Measurements from ENCODE around the gene ASB3. TPM values are rescaled to one million over a fixed set of nuclear protein-coding genes. Genes with fewer than 3 reads are reported as not detected.

Gene ASB3
- total and polyA plus RNA-seq, 2 donors (not counting 1 experiment from before 2014, with no cell fraction given): 15.9 to 30.7 TPM

GRCh38 chr2:53632714-53633113, 154.0 kb downstream of the ASB3 start:
- Histone ChIP-seq H2AFZ (ENCODE audit: insufficient read depth, low read depth, low read length, poor library complexity, severe bottlenecking) (no peak overlapping the region), H3K9me3 (ENCODE audit: control extremely low read depth in 1 of 3, control insufficient read depth in 2 of 3, insufficient read depth in 1 of 3, low read length in 2 of 3) (no peaks in the 10 kb centered on the region), H3K4me3 (ENCODE audit: control extremely low read depth in 1 of 5, extremely low read depth in 1 of 5, insufficient read depth in 1 of 5, low read depth in 2 of 5, low read length in 4 of 5) (no peak overlapping the region), H3K36me3 (replicated peaks in 1 of 2; ENCODE audit: control extremely low read depth in 1 of 2, control insufficient read depth in 1 of 2, extremely low read depth in 1 of 2, insufficient read depth in 2 of 2, low read length in 1 of 2) (no peaks in the 10 kb centered on the region), H4K20me1 (ENCODE audit: control insufficient read depth, insufficient read depth, low read length, poor library complexity, severe bottlenecking) (no peaks in the 10 kb centered on the region), H3K4me1 (ENCODE audit: control insufficient read depth in 2 of 2, insufficient read depth in 2 of 2, low read length in 2 of 2) (no peaks in the 10 kb centered on the region), H3K27me3 (replicated peaks in 1 of 4; ENCODE audit: control extremely low read depth in 1 of 4, control insufficient read depth in 3 of 4, insufficient read depth in 4 of 4, low read length in 3 of 4) (no peaks in the 10 kb centered on the region), H3K27ac (ENCODE audit: low read length in 2 of 2) (no peak overlapping the region), H3K4me2 (replicated peaks; ENCODE audit: low read depth, low read length, poor library complexity, severe bottlenecking) (no peak overlapping the region), H3K9ac (ENCODE audit: low read length) (no peak overlapping the region), H3K79me2 (ENCODE audit: control insufficient read depth, insufficient read depth, low read length) (no peaks in the 10 kb centered on the region)
- ATAC-seq (ENCODE audit: low read depth) (no peak), DNase-seq (no peak)
- TF ChIP-seq, protein P1, sequence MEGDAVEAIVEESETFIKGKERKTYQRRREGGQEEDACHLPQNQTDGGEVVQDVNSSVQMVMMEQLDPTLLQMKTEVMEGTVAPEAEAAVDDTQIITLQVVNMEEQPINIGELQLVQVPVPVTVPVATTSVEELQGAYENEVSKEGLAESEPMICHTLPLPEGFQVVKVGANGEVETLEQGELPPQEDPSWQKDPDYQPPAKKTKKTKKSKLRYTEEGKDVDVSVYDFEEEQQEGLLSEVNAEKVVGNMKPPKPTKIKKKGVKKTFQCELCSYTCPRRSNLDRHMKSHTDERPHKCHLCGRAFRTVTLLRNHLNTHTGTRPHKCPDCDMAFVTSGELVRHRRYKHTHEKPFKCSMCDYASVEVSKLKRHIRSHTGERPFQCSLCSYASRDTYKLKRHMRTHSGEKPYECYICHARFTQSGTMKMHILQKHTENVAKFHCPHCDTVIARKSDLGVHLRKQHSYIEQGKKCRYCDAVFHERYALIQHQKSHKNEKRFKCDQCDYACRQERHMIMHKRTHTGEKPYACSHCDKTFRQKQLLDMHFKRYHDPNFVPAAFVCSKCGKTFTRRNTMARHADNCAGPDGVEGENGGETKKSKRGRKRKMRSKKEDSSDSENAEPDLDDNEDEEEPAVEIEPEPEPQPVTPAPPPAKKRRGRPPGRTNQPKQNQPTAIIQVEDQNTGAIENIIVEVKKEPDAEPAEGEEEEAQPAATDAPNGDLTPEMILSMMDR (IDR thresholded peaks at IDR 0.05): no peak
- TF ChIP-seq EZH2 (IDR thresholded peaks at IDR 0.05; ENCODE audit: borderline replicate concordance, insufficient read depth, low read depth, low read length, poor library complexity, severe bottlenecking): no peak
- intact Hi-C loops (cut with micrococcal nuclease): no loop called here
- no peaks in the 10 kb centered on the region for H3K9me3 Mint-ChIP-seq (ENCODE audit: insufficient read depth)
- ChIA-PET POLR2A (no interaction called here), CTCF (no interaction called here)
- WGBS (ENCODE audit: insufficient coverage): 73% methylated on average over 1 of the region's 1 CpG
- no peaks in the 10 kb centered on the region for H3K4me1 Mint-ChIP-seq
- no peaks in the 10 kb centered on the region for H3K27me3 Mint-ChIP-seq
- no peak overlapping the region for H3K27ac Mint-ChIP-seq
- H3K4me3 Mint-ChIP-seq: no peak overlapping the region

DNA sequence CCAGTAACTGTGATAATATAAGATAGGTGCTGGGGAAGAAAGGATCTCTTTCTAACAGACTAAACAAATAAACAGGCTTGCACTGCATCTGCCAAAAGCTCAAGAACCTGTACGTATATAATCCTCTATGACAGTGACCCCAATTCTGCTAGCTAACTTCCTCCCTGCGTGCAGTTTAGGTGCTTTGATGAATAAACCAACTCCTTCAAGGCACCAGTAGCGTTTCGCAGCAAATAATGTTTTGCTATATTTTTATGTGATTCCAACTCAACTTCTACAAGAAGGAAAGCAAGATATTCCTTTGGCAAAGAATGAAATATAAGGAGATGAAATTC, 154.7 kb downstream of the ASB3 start:
- no peak for TF ChIP-seq EZH2 (IDR thresholded peaks at IDR 0.05; ENCODE audit: borderline replicate concordance, insufficient read depth, low read depth, low read length, poor library complexity, severe bottlenecking)
- TF ChIP-seq, protein P1 (IDR thresholded peaks at IDR 0.05): no peak
- H3K9ac ChIP-seq (ENCODE audit: low read length): no peak overlapping the region
- Mint-ChIP-seq H3K4me3 (no peak overlapping the region), H3K4me1 (no peaks in the 10 kb centered on the region), H3K9me3 (ENCODE audit: insufficient read depth) (no peaks in the 10 kb centered on the region), H3K27me3 (no peaks in the 10 kb centered on the region), H3K27ac (no peak overlapping the region)
- H3K4me1 ChIP-seq (ENCODE audit: control insufficient read depth in 2 of 2, insufficient read depth in 2 of 2, low read length in 2 of 2): no peaks in the 10 kb centered on the region
- no peak for DNase-seq
- 85% methylated on average over 2 of the region's 4 CpGs for WGBS (ENCODE audit: insufficient coverage)
- no peak overlapping the region for H3K27ac ChIP-seq (ENCODE audit: low read length in 2 of 2)
- H3K4me3 ChIP-seq (ENCODE audit: control extremely low read depth in 1 of 5, extremely low read depth in 1 of 5, insufficient read depth in 1 of 5, low read depth in 2 of 5, low read length in 4 of 5): no peak overlapping the region
- no peaks in the 10 kb centered on the region for H4K20me1 ChIP-seq (ENCODE audit: control insufficient read depth, insufficient read depth, low read length, poor library complexity, severe bottlenecking)
- H2AFZ ChIP-seq (ENCODE audit: insufficient read depth, low read depth, low read length, poor library complexity, severe bottlenecking): no peak overlapping the region
- CTCF ChIA-PET: no interaction called here
- no peaks in the 10 kb centered on the region for H3K79me2 ChIP-seq (ENCODE audit: control insufficient read depth, insufficient read depth, low read length)
- intact Hi-C loops (cut with micrococcal nuclease): no loop called here
- H3K27me3 ChIP-seq (replicated peaks in 1 of 4; ENCODE audit: control extremely low read depth in 1 of 4, control insufficient read depth in 3 of 4, insufficient read depth in 4 of 4, low read length in 3 of 4): no peaks in the 10 kb centered on the region
- H3K9me3 ChIP-seq (ENCODE audit: control extremely low read depth in 1 of 3, control insufficient read depth in 2 of 3, insufficient read depth in 1 of 3, low read length in 2 of 3): no peaks in the 10 kb centered on the region
- no peaks in the 10 kb centered on the region for H3K36me3 ChIP-seq (replicated peaks in 1 of 2; ENCODE audit: control extremely low read depth in 1 of 2, control insufficient read depth in 1 of 2, extremely low read depth in 1 of 2, insufficient read depth in 2 of 2, low read length in 1 of 2)
- ATAC-seq (ENCODE audit: low read depth): no peak
- POLR2A ChIA-PET: interaction anchor here (0.6 kb wide), 1 partner anchor 63 kb away, joined by 3 read pairs; no protein-coding TSS in a partner anchor
- no peak overlapping the region for H3K4me2 ChIP-seq (replicated peaks; ENCODE audit: low read depth, low read length, poor library complexity, severe bottlenecking)

Measured in B cell (primary cell).